ENCODE data around the gene NODAL. TPM values are rescaled to one million over a fixed set of nuclear protein-coding genes. Genes with fewer than 3 reads are reported as not detected.
A peak's percentile ranks its signal among the peaks of the same experiment; 100 is the strongest.

Gene NODAL
- total RNA-seq, 4 donors from 2014 or later = not detected

DNA sequence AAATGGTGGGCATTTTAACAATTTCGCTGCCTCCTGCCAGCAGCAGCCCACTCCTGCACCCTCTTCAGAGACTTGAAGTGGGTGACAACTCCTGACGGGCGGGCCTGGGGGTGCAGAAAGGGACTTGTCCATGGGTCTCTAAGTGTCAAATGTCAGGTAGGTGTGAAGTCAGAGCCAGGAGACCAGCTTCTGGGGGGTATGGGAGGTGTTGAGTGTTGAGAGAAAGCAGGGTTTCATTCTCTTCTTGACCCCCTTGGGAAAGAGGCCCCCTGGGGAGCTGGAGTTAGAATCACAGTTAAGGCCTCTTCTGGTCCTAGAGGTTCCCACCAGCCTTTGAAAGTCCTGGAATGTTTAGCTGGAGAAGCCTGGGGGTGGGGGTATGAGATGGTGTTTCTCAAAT is 25.5 kb upstream of the NODAL start:
- Histone ChIP-seq H3K27ac (no peak overlapping the region), H3K36me3 (no peaks in the 10 kb centered on the region), H3K27me3 (no peaks in the 10 kb centered on the region), H3K9me3 (no peaks in the 10 kb centered on the region), H3K4me1 (peaks cover 0 to 11% (median 5%) of the 10 kb centered on the region in 4 donors), H3K4me3 (no peak overlapping the region)
- intact Hi-C loops (cut with DNase I; ENCODE audit: low total_unique reads) = no loop called here
- DNase-seq = no peak
- in situ Hi-C loops (cut with MboI; ENCODE audit: low pct_ligation_motif_present in 1 of 4, low pct_unique_long_range_greater_than_20kb in 1 of 4, low sequenced_read_pairs in 3 of 4) = loop anchor here in 2 of 4 donors (10.0 to 25.0 kb wide), 2 partner anchors 78 to 295 kb away; no protein-coding TSS in a partner anchor
- TF ChIP-seq POLR2AphosphoS5 (IDR thresholded peaks at IDR 0.05) = no peak
- TF ChIP-seq, protein P1, sequence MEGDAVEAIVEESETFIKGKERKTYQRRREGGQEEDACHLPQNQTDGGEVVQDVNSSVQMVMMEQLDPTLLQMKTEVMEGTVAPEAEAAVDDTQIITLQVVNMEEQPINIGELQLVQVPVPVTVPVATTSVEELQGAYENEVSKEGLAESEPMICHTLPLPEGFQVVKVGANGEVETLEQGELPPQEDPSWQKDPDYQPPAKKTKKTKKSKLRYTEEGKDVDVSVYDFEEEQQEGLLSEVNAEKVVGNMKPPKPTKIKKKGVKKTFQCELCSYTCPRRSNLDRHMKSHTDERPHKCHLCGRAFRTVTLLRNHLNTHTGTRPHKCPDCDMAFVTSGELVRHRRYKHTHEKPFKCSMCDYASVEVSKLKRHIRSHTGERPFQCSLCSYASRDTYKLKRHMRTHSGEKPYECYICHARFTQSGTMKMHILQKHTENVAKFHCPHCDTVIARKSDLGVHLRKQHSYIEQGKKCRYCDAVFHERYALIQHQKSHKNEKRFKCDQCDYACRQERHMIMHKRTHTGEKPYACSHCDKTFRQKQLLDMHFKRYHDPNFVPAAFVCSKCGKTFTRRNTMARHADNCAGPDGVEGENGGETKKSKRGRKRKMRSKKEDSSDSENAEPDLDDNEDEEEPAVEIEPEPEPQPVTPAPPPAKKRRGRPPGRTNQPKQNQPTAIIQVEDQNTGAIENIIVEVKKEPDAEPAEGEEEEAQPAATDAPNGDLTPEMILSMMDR (IDR thresholded peaks at IDR 0.05) = no peak
- TF ChIP-seq EP300 (IDR thresholded peaks at IDR 0.05; ENCODE audit: low read depth) = no peak
- TF ChIP-seq POLR2A (IDR thresholded peaks at IDR 0.05) = no peak
- WGBS, 2 donors (ENCODE audit: low coverage in 1 of 2) = 82% methylated on average over 3 of the region's 3 CpGs; no CpG with 5 or more reads in 1 of the 2 donors

DNA sequence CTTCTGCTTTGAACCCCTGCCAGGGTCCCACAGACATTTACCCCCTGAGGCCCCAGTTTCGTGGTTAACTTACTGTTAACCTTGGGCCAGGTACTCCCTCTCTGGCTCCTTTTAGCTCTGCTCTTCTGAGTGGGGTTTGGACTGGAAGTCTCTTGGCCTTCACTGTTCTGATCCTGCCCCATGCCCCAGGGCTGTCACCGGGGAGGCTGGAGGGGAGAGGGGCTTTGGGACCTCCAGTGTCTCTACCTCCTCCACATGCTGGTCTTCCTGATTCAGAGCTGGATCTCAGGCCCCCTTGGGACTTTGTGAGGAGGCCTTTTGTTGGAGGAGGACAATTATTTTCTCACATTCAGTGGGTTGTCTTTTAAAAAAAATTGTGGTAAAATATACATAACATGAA is 24.4 kb upstream of the NODAL start:
- intact Hi-C loops (cut with DNase I; ENCODE audit: low total_unique reads) (no loop called here), in situ Hi-C loops (cut with MboI; ENCODE audit: low pct_ligation_motif_present in 1 of 4, low pct_unique_long_range_greater_than_20kb in 1 of 4, low sequenced_read_pairs in 3 of 4) (loop anchor here in 2 of 4 donors (10.0 to 25.0 kb wide), 2 partner anchors 79 to 296 kb away; no protein-coding TSS in a partner anchor)
- TF ChIP-seq POLR2AphosphoS5 (IDR thresholded peaks at IDR 0.05) (no peak), EP300 (IDR thresholded peaks at IDR 0.05; ENCODE audit: low read depth) (no peak), POLR2A (IDR thresholded peaks at IDR 0.05) (no peak)
- TF ChIP-seq, protein P1 (IDR thresholded peaks at IDR 0.05) = no peak
- H3K4me1 ChIP-seq = peaks cover 0 to 11% (median 5%) of the 10 kb centered on the region in 4 donors
- no peak overlapping the region for H3K4me3 ChIP-seq
- DNase-seq = no peak
- 75% methylated on average over 2 of the region's 2 CpGs; no CpG with 5 or more reads in 1 of the 2 donors for WGBS, 2 donors (ENCODE audit: low coverage in 1 of 2)
- H3K36me3 ChIP-seq = no peaks in the 10 kb centered on the region
- H3K9me3 ChIP-seq = no peaks in the 10 kb centered on the region
- H3K27ac ChIP-seq = no peak overlapping the region
- H3K27me3 ChIP-seq = no peaks in the 10 kb centered on the region

DNA sequence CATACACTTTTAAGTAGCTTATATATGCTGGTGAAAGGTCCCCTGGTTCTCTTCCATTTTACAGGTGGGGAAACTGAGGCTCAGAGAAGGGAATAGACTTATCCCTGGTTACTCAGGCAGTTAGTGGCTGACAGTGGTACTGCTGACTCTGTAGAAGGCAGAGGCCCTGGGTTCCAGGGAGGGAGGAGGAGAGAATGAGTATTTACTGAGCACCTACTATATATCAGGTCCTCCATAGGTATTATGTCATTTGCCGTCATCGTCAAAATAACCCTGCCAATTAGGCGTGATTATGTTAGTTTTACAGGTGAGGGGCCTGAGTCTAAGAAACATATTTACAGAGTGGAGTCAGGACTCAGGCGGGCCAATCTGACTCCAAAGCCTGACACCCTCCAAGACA is 23.8 kb upstream of the NODAL start:
- TF ChIP-seq POLR2A (IDR thresholded peaks at IDR 0.05) (no peak), EP300 (IDR thresholded peaks at IDR 0.05; ENCODE audit: low read depth) (no peak), POLR2AphosphoS5 (IDR thresholded peaks at IDR 0.05) (no peak)
- TF ChIP-seq, protein P1 (IDR thresholded peaks at IDR 0.05) = no peak
- no peaks in the 10 kb centered on the region for H3K36me3 ChIP-seq

DNA sequence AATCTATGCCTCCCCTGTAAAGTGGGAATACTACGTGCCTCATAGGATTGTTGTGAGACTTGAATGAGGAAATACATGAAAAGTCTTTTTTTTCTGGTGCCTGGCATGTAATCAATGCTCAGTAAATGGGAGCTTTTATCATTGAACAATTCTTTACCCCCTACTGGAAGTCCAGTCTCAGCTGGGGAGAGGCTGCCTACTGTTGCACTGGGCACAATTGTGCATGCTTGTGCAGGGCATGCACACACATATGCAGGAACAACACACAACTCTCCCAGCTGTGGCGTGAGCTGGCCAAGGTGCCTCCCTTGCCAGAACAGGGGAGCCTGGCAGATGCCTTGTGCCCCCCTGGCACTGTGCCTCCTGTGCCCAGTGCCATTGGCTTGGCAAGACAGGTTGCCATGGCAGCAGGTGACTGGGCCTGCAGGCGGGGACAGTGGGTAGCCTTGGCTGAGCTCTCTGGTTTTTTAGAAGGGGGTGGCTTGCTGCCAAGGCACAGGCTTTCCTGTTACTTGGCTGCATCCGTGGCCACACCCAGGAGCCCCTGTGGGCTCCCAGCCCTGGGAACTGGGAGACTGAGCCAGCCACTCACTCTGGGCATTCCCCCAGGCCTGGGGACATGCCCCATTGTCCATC is 21.0 kb upstream of the NODAL start:
- intact Hi-C loops (cut with DNase I; ENCODE audit: low total_unique reads) = loop anchor here (5.0 kb wide), 1 partner anchor 80 kb away; no protein-coding TSS in a partner anchor
- no peaks in the 10 kb centered on the region for H3K36me3 ChIP-seq
- H3K4me1 ChIP-seq = peaks cover 8 to 28% (median 19%) of the 10 kb centered on the region in 4 donors
- 26% methylated on average over 4 of the region's 4 CpGs; no CpG with 5 or more reads in 1 of the 2 donors for WGBS, 2 donors (ENCODE audit: low coverage in 1 of 2)
- peak overlapping the region in 2 of 4 donors; percentile 16 to 44 for H3K27ac ChIP-seq
- peak; percentile 24 for DNase-seq
- no peaks in the 10 kb centered on the region for H3K9me3 ChIP-seq
- in situ Hi-C loops (cut with MboI; ENCODE audit: low pct_ligation_motif_present in 1 of 4, low pct_unique_long_range_greater_than_20kb in 1 of 4, low sequenced_read_pairs in 3 of 4) = loop anchor here in 2 of 4 donors (5.0 to 25.0 kb wide), 3 partner anchors 80 to 300 kb away; no protein-coding TSS in a partner anchor
- TF ChIP-seq EP300 (IDR thresholded peaks at IDR 0.05; ENCODE audit: low read depth) (no peak), POLR2AphosphoS5 (IDR thresholded peaks at IDR 0.05) (no peak), POLR2A (IDR thresholded peaks at IDR 0.05) (no peak)
- TF ChIP-seq, protein P1 (IDR thresholded peaks at IDR 0.05) = no peak
- no peak overlapping the region for H3K4me3 ChIP-seq
- H3K27me3 ChIP-seq = peaks cover 22% of the 10 kb centered on the region

More for the DNA sequence above, 23.8 kb upstream of the NODAL start:
- Histone ChIP-seq H3K4me1 (peaks cover 0 to 11% (median 5%) of the 10 kb centered on the region in 4 donors), H3K9me3 (no peaks in the 10 kb centered on the region), H3K4me3 (no peak overlapping the region), H3K27ac (no peak overlapping the region), H3K27me3 (no peaks in the 10 kb centered on the region)
- in situ Hi-C loops (cut with MboI; ENCODE audit: low pct_ligation_motif_present in 1 of 4, low pct_unique_long_range_greater_than_20kb in 1 of 4, low sequenced_read_pairs in 3 of 4) (loop anchor here in 2 of 4 donors (10.0 to 25.0 kb wide), 2 partner anchors 80 to 297 kb away; no protein-coding TSS in a partner anchor), intact Hi-C loops (cut with DNase I; ENCODE audit: low total_unique reads) (no loop called here)
- DNase-seq = no peak
- 97% methylated on average over 4 of the region's 4 CpGs; no CpG with 5 or more reads in 1 of the 2 donors for WGBS, 2 donors (ENCODE audit: low coverage in 1 of 2)
